Measurements from ENCODE around the gene DYRK1B.

The DYRK1B gene

GRCh38 chr19:39792999-39793546, 40.9 kb downstream of the DYRK1B start:
- peak overlapping the region; percentile 45; the same call in 1 of the 2 replicates for H3K4me3 ChIP-seq (ENCODE audit: low read length)
- no peak for TF ChIP-seq ZNF274 (IDR thresholded peaks at IDR 0.05; ENCODE audit: low read depth, low read length)

- TF ChIP-seq ZNF274 (IDR thresholded peaks at IDR 0.05; ENCODE audit: low read depth, low read length): no peak
- no peak overlapping the region for H3K4me3 ChIP-seq (ENCODE audit: low read length)
Measured at GRCh38 chr19:39788244-39788643, 45.7 kb downstream of the DYRK1B start.

GRCh38 chr19:39780894-39781293, 53.1 kb downstream of the DYRK1B start:
- no peak for TF ChIP-seq ZNF274 (IDR thresholded peaks at IDR 0.05; ENCODE audit: low read depth, low read length)
- H3K4me3 ChIP-seq (ENCODE audit: low read length): no peak overlapping the region

- H3K4me3 ChIP-seq (ENCODE audit: low read length): no peak within 1 kb of the TSS
- no peak for TF ChIP-seq ZNF274 (IDR thresholded peaks at IDR 0.05; ENCODE audit: low read depth, low read length)
Measured at GRCh38 chr19:39778763-39779162, 55.2 kb downstream of the DYRK1B start, which contains the start of gene LEUTX. Gene LEUTX (plus strand): TSS chr19:39778854. CDS start chr19:39778921, 67 bp downstream.
